Measurements from ENCODE around the gene SF1. TPM values are rescaled to one million over a fixed set of nuclear protein-coding genes. Genes with fewer than 3 reads are reported as not detected.

Gene SF1
- total RNA-seq, 1 donor from 2014 or later, result 460 TPM

DNA sequence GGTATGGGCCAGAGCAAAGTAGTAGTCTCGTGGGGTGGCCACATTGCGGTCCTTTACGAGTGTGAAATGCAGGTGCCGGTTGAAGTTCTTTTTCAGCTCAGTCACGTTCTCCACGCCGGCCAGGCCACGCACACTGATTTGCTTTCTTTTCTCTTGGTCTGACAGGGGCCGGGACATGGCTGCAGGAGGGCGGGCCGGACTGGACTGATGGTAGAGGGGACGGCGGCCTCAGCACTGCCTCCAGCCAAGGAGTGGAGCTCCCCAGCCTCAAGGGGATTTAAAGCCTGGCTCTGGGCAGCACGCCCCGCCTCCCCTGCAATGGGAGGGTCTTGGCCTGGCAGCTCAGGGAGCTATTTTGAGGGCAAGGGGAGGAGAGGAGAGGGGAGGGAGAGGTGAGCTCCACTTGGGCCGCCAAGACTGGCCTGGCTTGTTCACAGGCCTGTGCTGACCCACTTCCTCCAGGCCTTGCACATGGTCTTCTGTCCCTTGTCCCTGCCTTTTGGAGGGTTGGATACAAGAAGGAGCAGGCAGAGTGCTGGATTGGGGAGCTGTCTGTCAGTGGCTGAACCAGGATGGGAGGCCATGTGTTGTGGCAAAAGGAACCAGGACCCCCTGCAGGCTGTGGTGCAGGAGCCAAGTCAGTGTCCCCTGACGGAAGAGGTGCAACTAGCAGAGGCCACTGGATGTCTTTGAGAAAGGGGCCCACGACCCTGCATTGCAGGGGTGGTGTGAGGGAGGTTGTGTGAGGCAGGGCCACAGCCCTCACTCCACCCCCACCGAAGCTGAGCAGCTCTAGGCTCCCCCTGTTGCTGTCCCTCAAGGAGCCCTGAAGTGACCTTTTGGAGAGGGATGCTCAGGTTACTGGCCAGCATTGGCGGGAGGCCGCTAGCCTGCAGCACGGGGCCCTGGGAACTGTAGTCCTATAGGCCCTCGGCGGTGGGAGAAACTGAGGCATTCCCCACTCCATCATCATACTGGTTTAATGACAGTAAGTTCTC, 18.3 kb downstream of the SF1 start, which contains the start of gene PYGM:
TSS of gene PYGM (minus strand) at position 253 of the 998 bp plus-strand sequence. CDS start at position 177, 76 bp downstream.
- H3K27ac Mint-ChIP-seq, result peak within 1 kb of the TSS; percentile 67
- no peaks in the 10 kb centered on the region for H3K9me3 Mint-ChIP-seq
- peaks cover 38% of the 10 kb centered on the region for H3K36me3 Mint-ChIP-seq (ENCODE audit: low read depth)
- intact Hi-C loops (cut with micrococcal nuclease), result no loop called here
- DNase-seq (ENCODE audit: low spot score), result no peak
- H3K27me3 Mint-ChIP-seq (ENCODE audit: low read depth), result no peaks in the 10 kb centered on the region
- H3K4me1 Mint-ChIP-seq (ENCODE audit: low read depth), result peaks cover 40% of the 10 kb centered on the region
- no peak within 1 kb of the TSS for H3K4me3 Mint-ChIP-seq (ENCODE audit: low read depth)

DNA sequence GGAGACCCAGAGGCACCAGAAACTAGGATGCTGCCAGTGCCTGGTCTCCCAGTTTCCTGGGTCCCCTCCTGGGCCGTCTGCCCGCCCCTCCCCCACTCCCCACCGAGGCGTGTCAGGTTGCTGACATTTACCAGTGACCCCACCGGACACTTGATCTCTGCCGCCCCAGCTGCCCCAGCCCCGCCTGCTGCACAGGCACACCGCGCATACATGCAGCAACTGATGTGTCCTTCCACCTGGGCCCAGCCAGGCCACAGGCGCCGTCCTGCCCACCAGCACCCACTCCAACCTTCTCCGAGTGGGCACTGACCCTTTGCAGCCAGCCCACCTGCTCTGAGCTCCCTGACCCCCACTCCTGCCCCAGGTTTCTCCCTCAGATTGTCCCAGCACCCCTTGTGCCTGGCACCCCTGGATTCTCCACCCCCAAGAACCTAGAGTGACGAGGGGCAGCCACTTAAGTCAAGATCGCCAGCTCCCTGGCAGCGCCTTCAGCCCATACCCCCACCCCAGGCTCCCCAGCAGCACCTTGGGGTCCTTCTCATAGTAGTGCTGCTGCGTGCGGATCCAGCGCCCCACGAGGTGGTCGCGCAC, 19.1 kb downstream of the SF1 start:
- no peak for DNase-seq (ENCODE audit: low spot score)
- Mint-ChIP-seq H3K27ac (no peak overlapping the region), H3K4me3 (ENCODE audit: low read depth) (no peak overlapping the region), H3K4me1 (ENCODE audit: low read depth) (peaks cover 32% of the 10 kb centered on the region), H3K27me3 (ENCODE audit: low read depth) (no peaks in the 10 kb centered on the region), H3K36me3 (ENCODE audit: low read depth) (peaks cover 30% of the 10 kb centered on the region), H3K9me3 (no peaks in the 10 kb centered on the region)
- intact Hi-C loops (cut with micrococcal nuclease), result no loop called here

DNA sequence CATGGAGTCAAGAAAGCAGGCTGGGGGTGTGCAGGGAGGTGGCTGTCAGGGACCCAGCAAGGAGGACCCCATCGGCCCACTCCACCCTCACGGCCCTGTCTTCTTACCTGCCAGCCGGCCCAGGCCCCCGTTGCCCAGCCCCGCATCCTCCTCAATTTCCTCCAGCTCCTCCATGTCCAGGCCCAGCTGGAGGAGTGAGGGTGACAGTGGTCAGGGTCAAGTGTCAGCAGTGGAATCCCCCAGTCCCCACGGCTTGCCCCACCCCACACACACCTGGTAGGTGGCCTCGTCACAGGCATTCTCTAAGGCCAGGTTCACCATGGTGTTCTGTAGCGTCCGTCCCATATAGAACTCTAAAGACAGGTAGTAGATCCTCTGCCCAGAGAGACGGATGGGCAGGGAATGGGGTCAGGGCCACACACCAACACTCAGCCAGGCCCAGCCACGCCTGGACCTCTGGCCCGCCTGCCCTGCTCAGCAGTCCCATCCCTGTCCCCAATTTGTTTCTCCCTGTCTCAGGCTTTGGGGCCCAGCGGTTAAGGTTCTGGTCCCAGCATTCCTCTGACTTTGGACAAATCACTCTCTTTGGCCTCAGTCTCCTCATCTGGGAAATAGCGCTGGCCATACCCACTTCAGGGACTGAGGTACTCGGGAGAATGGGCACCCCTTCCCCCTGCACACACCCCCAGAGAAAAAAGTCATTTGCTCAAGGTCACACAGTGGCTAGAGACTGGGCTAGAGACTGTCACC, 19.8 kb downstream of the SF1 start:
- no peak overlapping the region for H3K4me3 Mint-ChIP-seq (ENCODE audit: low read depth)
- DNase-seq (ENCODE audit: low spot score), result no peak
- intact Hi-C loops (cut with micrococcal nuclease), result no loop called here
- no peak overlapping the region for H3K27ac Mint-ChIP-seq
- no peaks in the 10 kb centered on the region for H3K27me3 Mint-ChIP-seq (ENCODE audit: low read depth)
- no peaks in the 10 kb centered on the region for H3K9me3 Mint-ChIP-seq
- peaks cover 26% of the 10 kb centered on the region for H3K36me3 Mint-ChIP-seq (ENCODE audit: low read depth)
- peaks cover 24% of the 10 kb centered on the region for H3K4me1 Mint-ChIP-seq (ENCODE audit: low read depth)

DNA sequence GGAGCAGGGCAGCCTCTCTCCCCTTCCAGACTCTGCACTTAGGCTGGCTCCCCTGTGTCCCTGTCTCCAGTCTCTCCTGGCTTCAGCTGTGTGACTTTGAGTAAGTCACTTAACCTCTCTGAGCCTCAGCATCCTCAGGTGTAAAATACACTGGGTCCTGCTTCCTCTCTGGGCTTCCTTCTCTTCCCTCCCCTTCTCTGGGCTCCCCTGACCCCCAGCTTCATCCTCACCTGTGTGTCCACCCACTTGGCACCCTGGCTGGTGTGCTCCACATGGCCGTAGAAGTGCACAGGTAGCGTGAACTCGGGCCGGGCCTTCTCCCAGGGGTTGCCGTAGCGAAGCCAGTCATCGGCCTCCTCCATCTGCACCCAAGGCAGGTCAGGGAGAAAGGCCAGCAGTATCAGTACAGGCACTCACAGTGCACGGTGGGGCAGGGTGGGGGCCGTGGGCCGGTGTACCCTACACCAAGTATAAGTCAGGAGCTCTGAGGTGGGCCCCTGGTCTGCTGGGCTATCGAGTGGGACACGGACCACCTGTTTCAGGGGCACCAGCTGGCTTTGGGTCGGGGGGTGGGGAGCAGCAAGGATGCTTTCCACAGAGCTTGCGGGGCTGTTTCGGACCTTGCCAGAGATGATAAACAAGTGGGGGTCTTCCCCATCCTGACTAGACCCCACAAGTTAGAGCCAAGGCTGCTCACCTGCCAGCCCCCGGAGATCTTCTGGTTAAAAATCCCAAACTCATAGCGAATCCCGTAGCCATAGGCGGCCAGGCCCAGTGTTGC, 20.6 kb downstream of the SF1 start:
- intact Hi-C loops (cut with micrococcal nuclease), result no loop called here
- H3K27ac Mint-ChIP-seq, result no peak overlapping the region
- H3K36me3 Mint-ChIP-seq (ENCODE audit: low read depth), result peaks cover 22% of the 10 kb centered on the region
- H3K27me3 Mint-ChIP-seq (ENCODE audit: low read depth), result no peaks in the 10 kb centered on the region
- H3K4me1 Mint-ChIP-seq (ENCODE audit: low read depth), result peaks cover 18% of the 10 kb centered on the region
- no peak for DNase-seq (ENCODE audit: low spot score)
- H3K4me3 Mint-ChIP-seq (ENCODE audit: low read depth), result no peak overlapping the region
- no peaks in the 10 kb centered on the region for H3K9me3 Mint-ChIP-seq

DNA sequence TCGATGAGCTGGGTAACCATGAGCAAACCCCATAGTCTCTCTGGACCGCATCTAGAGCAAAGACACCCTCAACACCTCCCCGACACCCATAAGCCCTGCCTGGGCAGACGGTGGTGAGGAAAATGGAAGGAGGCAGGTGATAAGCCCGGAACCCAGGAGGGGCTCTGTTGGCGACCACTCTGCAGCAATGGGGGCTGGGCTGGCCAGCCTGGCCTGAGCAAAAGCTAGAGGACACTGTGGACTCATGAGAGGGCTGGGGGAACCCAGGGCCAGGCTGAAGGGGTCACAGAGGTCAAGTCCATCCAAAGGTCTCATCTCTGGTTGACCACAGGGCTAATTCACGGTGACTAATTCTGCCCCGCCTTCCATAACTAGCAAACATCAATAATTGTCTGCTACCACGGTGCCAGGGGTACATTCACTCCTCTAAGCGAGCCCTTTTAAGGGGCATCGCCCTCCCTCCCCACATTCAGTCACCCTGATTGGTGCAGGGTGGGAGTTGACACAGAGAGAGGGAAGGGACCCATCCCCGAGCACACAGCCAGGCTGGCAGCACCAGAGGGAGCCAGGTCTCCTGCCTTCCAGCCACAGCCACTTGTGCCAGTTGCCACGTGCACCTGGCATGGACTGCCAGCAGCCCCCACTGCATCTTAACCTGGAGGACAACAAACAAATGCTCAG, 22.5 kb downstream of the SF1 start:
- Mint-ChIP-seq H3K4me3 (ENCODE audit: low read depth) (no peak overlapping the region), H3K27me3 (ENCODE audit: low read depth) (no peaks in the 10 kb centered on the region), H3K36me3 (ENCODE audit: low read depth) (peaks cover 27% of the 10 kb centered on the region), H3K9me3 (no peaks in the 10 kb centered on the region), H3K27ac (no peak overlapping the region), H3K4me1 (ENCODE audit: low read depth) (peaks cover 8% of the 10 kb centered on the region)
- DNase-seq (ENCODE audit: low spot score), result no peak
- intact Hi-C loops (cut with micrococcal nuclease), result no loop called here

DNA sequence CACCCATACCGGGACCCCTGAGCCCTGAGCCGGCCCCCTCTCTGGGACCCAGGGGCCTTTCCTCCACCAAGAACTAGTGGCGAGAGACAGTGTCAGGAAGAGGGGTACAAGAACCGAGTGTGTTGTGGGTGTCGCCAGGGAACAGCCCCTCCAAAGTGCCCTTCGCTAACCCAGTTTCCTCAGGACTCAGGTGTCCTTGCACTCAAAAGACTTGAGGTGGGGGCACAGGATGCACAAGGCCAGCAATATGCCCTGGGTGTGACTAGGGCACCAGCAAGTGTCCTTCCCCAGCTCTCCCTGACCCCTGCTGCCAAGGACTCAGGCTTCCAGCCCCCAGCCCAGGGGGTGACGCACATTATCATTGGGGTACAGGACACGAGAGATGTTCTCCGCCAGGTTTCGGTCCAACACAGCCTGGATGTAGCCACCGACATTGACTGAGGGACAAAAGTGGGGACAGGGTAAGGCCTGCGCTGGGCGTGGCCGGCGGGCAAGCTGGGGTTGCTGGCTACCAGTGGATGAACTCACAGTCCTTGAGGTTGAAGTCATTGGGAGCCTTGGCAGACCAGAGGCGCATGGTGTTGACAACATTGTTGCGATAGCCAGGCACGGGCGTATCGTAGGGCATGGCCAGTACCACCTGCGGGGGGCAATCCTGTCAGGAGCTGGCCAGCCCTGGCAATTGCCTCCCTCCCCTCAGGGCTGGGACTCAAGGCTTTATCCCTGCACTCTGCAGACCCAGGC, 23.3 kb downstream of the SF1 start:
- Mint-ChIP-seq H3K27ac (no peak overlapping the region), H3K9me3 (no peaks in the 10 kb centered on the region), H3K36me3 (ENCODE audit: low read depth) (peaks cover 32% of the 10 kb centered on the region), H3K4me3 (ENCODE audit: low read depth) (no peak overlapping the region), H3K4me1 (ENCODE audit: low read depth) (peaks cover 5% of the 10 kb centered on the region), H3K27me3 (ENCODE audit: low read depth) (no peaks in the 10 kb centered on the region)
- DNase-seq (ENCODE audit: low spot score), result no peak
- intact Hi-C loops (cut with micrococcal nuclease), result no loop called here

DNA sequence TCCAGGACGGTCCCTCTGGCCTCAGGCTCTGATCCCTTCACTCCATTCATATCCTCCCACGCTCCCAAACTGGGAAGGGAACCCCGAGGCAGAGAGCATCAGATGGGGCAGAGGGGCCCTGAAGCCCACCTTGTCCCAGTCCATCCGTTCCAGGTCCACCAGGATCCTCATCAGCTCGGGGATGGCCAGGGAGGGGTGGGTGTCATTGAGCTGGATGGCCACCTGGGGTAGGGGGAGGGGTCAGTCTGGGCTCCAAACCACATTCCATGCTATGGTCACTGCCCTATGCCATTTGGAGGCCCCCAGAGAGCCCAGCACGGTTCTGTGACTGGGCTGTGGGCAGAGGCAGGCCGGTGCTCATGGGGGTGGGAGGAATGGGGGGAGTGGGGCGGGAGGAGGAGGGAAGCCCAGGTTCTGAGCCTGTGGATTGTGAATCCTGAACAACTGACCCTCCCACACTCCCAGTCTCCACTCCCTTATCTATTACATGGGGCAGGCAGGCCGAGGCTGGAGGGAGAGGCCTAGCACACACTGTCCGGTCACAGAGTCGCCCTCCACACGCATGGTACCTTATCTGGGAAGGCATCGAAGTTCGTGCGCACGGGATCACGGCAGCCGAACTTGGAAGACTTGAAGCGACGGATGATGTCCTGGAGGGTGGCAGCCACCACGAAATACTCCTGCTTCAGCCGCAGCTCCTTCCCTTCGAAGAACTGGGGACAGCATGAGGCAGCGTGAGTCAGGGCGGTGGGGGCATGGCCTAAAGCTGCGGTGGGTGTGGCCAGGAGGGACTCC, 24.0 kb downstream of the SF1 start:
- intact Hi-C loops (cut with micrococcal nuclease), result no loop called here
- Mint-ChIP-seq H3K4me1 (ENCODE audit: low read depth) (peaks cover 5% of the 10 kb centered on the region), H3K4me3 (ENCODE audit: low read depth) (no peak overlapping the region), H3K27me3 (ENCODE audit: low read depth) (no peaks in the 10 kb centered on the region), H3K36me3 (ENCODE audit: low read depth) (peaks cover 34% of the 10 kb centered on the region), H3K27ac (no peak overlapping the region), H3K9me3 (no peaks in the 10 kb centered on the region)
- DNase-seq (ENCODE audit: low spot score), result no peak

DNA sequence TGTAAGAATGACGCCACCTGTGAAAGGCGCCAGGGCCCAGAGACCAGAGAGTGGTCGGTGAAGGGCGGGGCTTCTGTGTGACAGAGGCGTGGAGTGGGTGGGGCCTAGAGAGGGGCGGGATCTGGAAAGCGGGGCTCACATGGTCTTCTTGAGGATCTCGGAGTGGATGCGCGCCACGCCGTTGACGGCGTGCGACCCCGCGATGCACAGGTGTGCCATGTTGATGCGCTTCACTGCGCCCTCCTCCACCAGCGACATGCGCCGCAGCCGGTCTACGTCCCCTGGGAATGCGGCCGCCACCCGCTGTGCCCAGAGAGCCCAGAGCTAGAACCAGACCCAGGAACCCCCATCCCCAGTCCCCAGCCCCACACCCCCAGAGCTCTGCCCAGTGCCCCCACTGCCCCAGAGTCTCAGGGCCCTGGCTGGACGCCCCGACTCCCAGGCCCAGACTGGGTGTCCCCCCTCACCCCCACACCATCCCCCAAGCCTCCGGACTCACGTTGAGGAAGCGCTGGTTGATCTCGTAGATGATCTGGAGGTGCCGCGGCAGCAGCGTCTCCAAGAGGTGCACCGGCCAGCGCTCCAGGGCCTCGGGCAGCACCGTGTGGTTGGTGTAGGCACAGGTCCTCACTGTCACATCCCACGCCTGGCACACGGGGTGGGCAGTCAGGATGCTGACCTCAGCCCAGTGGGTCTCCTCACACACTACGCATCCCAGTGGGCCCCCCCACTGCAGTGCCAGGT, 24.8 kb downstream of the SF1 start:
- Mint-ChIP-seq H3K4me1 (ENCODE audit: low read depth) (peaks cover 5% of the 10 kb centered on the region), H3K27ac (no peak overlapping the region), H3K9me3 (no peaks in the 10 kb centered on the region), H3K27me3 (ENCODE audit: low read depth) (no peaks in the 10 kb centered on the region), H3K36me3 (ENCODE audit: low read depth) (peaks cover 34% of the 10 kb centered on the region), H3K4me3 (ENCODE audit: low read depth) (no peak overlapping the region)
- intact Hi-C loops (cut with micrococcal nuclease), result no loop called here
- DNase-seq (ENCODE audit: low spot score), result no peak

DNA sequence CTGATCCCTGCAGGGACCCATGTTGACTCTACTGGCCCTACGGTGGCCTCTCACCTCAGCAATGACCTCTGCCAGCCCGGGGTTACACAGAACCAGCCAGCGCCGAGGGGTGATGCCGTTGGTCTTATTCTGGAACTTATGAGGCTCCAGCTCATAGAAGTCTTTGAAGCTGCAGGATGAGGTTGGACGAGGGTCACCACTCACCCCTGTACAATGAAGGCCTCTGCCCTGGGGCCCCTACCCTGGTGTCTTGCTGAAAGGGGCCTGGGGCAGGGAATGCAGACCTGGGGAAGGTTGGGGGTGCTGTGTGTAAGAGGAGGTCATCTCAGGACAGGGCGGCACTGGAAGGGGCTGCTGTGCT, 25.3 kb downstream of the SF1 start:
- Mint-ChIP-seq H3K36me3 (ENCODE audit: low read depth) (peaks cover 34% of the 10 kb centered on the region), H3K9me3 (no peaks in the 10 kb centered on the region), H3K4me1 (ENCODE audit: low read depth) (peaks cover 5% of the 10 kb centered on the region), H3K27me3 (ENCODE audit: low read depth) (no peaks in the 10 kb centered on the region), H3K4me3 (ENCODE audit: low read depth) (no peak overlapping the region), H3K27ac (no peak overlapping the region)
- DNase-seq (ENCODE audit: low spot score), result no peak
- intact Hi-C loops (cut with micrococcal nuclease), result no loop called here

DNA sequence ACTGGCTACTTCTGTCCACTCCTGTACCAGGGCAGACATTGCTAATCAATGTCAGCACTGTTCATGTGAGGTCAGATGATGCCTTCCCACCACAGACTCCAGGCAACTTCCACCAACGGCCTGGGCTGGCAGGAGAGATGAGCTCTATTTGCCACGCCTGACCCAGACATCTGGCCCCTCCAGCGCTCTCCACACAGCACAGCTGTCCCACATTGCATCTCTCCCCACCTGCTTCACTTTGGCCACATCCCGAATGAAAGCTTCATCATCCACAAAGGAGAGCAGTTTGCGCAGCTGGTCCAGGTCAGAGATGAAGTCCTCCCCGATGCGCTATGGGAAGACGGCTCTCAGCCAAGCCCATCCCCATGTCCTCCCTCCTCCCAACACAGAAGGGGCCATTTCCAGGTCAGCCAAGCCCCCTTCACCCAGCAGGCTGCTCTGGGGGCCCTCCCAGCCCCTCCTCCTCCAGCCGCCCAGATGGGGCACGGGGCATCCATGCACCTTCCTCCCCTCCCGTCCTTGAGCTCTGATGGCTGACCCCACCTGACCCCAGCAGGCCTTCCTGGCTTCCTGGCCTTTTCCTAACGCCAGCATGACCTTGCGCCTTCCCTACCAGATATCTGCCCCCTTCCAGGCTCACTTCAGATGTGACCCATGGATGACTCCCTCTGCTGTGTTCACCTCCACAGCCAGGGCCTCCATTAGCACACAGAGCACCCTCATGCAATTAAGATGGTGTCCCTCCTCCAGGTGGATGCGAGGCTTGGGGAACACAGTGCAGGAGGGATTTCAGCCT, 26.0 kb downstream of the SF1 start:
- Mint-ChIP-seq H3K4me1 (ENCODE audit: low read depth) (peaks cover 5% of the 10 kb centered on the region), H3K27me3 (ENCODE audit: low read depth) (no peaks in the 10 kb centered on the region), H3K4me3 (ENCODE audit: low read depth) (no peak overlapping the region), H3K9me3 (no peaks in the 10 kb centered on the region), H3K36me3 (ENCODE audit: low read depth) (peaks cover 34% of the 10 kb centered on the region), H3K27ac (no peak overlapping the region)
- DNase-seq (ENCODE audit: low spot score), result no peak
- intact Hi-C loops (cut with micrococcal nuclease), result no loop called here

Measured in activated T-helper 2 cell treated with anti-CD3 and anti-CD28 coated beads, Interferon-gamma antibody, Interleukin-2, Interleukin-4, amounts not matched to agents 10 μg/mL and 5 μg/mL and 100 μg/mL, durations not matched to agents 14 hours and 24 hours and 36 hours (primary cell).